ENCODE measurements around the gene ST7. TPM values are rescaled to one million over a fixed set of nuclear protein-coding genes. Genes with fewer than 3 reads are reported as not detected.

ST7 gene
- total and polyA plus RNA-seq, 2 experiments from 2014 or later, result 9.9 to 18.3 TPM

- 0 out of 3 replicates have a peak overlapping the region, but pooled peaks have one; percentile 17 for H3K4me3 Mint-ChIP-seq
- ATAC-seq (no peak), DNase-seq (ENCODE audit: low spot score) (no peak)
- 0 out of 2 replicates have a peak overlapping the region, but pooled peaks have one; percentile 83 for H3K4me2 ChIP-seq
- no peak overlapping the region for H3K4me3 ChIP-seq
- H2AFZ ChIP-seq, result no peak overlapping the region
- H3K79me2 ChIP-seq (replicated peaks; ENCODE audit: insufficient read depth), result peaks cover 61% of the 10 kb centered on the region
- peaks cover 3% of the 10 kb centered on the region; the same call in 1 of the 3 replicates for H3K36me3 Mint-ChIP-seq (ENCODE audit: low read depth)
- no peaks in the 10 kb centered on the region for H3K27me3 ChIP-seq (ENCODE audit: insufficient read depth)
- H4K20me1 ChIP-seq (replicated peaks; ENCODE audit: insufficient read depth), result no peaks in the 10 kb centered on the region
- H3K9me2 ChIP-seq (ENCODE audit: insufficient read depth), result no peaks in the 10 kb centered on the region
- no peaks in the 10 kb centered on the region for H3F3A ChIP-seq (replicated peaks; ENCODE audit: low read depth)
- no peak overlapping the region for H3K27ac ChIP-seq (ENCODE audit: low read depth)
- no peak for TF ChIP-seq STAT1 (IDR thresholded peaks at IDR 0.05; ENCODE audit: unreplicated experiment)
- TF ChIP-seq NANOG (IDR thresholded peaks at IDR 0.05; ENCODE audit: borderline replicate concordance), result no peak
- TF ChIP-seq ZNF114 (CRISPR knock-in tag; IDR thresholded peaks at IDR 0.05), result no peak
- no peak for TF ChIP-seq EZH2phosphoT487 (IDR thresholded peaks at IDR 0.05; ENCODE audit: unreplicated experiment)
- TF ChIP-seq CREB1 (CRISPR knock-in tag; IDR thresholded peaks at IDR 0.05; ENCODE audit: low read depth), result no peak
- no peak for TF ChIP-seq POLR2AphosphoS5 (IDR thresholded peaks at IDR 0.05; ENCODE audit: low read depth)
- TF ChIP-seq JUNB (IDR thresholded peaks at IDR 0.05; ENCODE audit: unreplicated experiment), result no peak
- no peaks in the 10 kb centered on the region for H3K36me3 ChIP-seq (ENCODE audit: insufficient read depth)
- no peak overlapping the region for H3K27ac Mint-ChIP-seq
- H3K9me3 Mint-ChIP-seq, result no peaks in the 10 kb centered on the region
- peaks cover 6% of the 10 kb centered on the region for H3K27me3 Mint-ChIP-seq (ENCODE audit: insufficient read depth, low read depth, poor library complexity)
- peaks cover 51% of the 10 kb centered on the region for H3K4me1 ChIP-seq (ENCODE audit: insufficient read depth)
- peaks cover 45% of the 10 kb centered on the region for H3K4me1 Mint-ChIP-seq
These were observed 2.6 kb downstream of the ST7 start for GRCh38 chr7:116955801-116956476.

GRCh38 chr7:116956477-116956804 lies 3.1 kb downstream of the ST7 start:
- Histone ChIP-seq H2AFZ (no peak overlapping the region), H3K27me3 (ENCODE audit: insufficient read depth) (no peaks in the 10 kb centered on the region), H3K4me3 (no peak overlapping the region), H3K27ac (ENCODE audit: low read depth) (no peak overlapping the region), H3K9me2 (ENCODE audit: insufficient read depth) (no peaks in the 10 kb centered on the region), H3K79me2 (replicated peaks; ENCODE audit: insufficient read depth) (peaks cover 66% of the 10 kb centered on the region), H3K36me3 (ENCODE audit: insufficient read depth) (no peaks in the 10 kb centered on the region), H3F3A (replicated peaks; ENCODE audit: low read depth) (no peaks in the 10 kb centered on the region), H3K4me1 (ENCODE audit: insufficient read depth) (peaks cover 49% of the 10 kb centered on the region), H4K20me1 (replicated peaks; ENCODE audit: insufficient read depth) (no peaks in the 10 kb centered on the region; the same call in 1 of the 2 replicates), H3K4me2 (no peak overlapping the region)
- no peaks in the 10 kb centered on the region for H3K9me3 Mint-ChIP-seq
- peaks cover 6% of the 10 kb centered on the region for H3K27me3 Mint-ChIP-seq (ENCODE audit: insufficient read depth, low read depth, poor library complexity)
- no peak for DNase-seq (ENCODE audit: low spot score)
- TF ChIP-seq ETS1 (IDR thresholded peaks at IDR 0.05), result no peak
- TF ChIP-seq ZNF331 (CRISPR knock-in tag; IDR thresholded peaks at IDR 0.05; ENCODE audit: low read depth), result no peak
- no peak for TF ChIP-seq POLR2AphosphoS5 (IDR thresholded peaks at IDR 0.05; ENCODE audit: low read depth)
- TF ChIP-seq ZNF114 (CRISPR knock-in tag; IDR thresholded peaks at IDR 0.05), result no peak
- TF ChIP-seq JUNB (IDR thresholded peaks at IDR 0.05; ENCODE audit: unreplicated experiment), result no peak
- TF ChIP-seq STAT1 (IDR thresholded peaks at IDR 0.05; ENCODE audit: unreplicated experiment), result no peak
- no peak for TF ChIP-seq ZNF462 (CRISPR knock-in tag; IDR thresholded peaks at IDR 0.05)
- no peak for ATAC-seq
- H3K4me1 Mint-ChIP-seq, result peaks cover 45% of the 10 kb centered on the region
- H3K36me3 Mint-ChIP-seq (ENCODE audit: low read depth), result peaks cover 6% of the 10 kb centered on the region; the same call in 2 of the 3 replicates
- no peak overlapping the region for H3K4me3 Mint-ChIP-seq
- H3K27ac Mint-ChIP-seq, result no peak overlapping the region; the same call in 1 of the 2 replicates
